ENCODE measurements around the gene IRAG1. TPM values are rescaled to one million over a fixed set of nuclear protein-coding genes. Genes with fewer than 3 reads are reported as not detected.

Gene IRAG1
- total and polyA plus RNA-seq, 2 donors (not counting 3 experiments of a cell fraction or from before 2014, with no cell fraction given), result 0.22 to 0.38 TPM

DNA sequence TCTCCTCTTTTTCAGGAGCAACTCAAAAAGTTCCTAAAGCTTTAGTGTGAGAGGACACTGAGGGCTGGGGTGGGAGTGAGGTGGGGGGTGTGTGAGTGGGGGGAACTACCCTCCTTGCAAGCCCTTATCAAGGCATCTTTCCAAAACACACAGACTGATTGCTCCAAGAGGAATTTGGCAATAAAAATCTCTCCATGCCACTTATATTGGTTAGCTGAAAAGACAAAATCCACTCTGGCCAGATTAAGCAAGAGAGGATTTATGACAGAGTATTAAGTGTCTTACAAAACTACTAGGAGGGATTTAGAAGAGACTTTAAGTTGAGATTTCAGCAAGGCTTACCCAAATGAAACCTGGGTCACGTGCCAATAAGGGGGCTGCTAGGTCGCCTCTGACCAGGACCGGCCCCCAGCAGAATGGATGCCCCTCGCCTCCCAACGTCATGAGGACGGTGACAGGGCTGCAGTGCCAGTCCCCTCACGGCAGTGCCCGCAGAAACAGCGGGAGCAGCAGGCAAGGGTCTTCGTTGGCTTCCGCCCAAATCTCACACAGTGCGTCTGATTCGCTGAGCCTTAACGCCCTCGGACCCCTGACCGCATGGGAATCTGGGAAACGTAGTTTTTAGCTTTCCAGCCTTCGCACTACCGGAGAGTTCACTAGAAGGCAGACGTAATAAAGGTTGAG is 35.4 kb upstream of the IRAG1 start:
- no peaks in the 10 kb centered on the region for H3K36me3 ChIP-seq (ENCODE audit: control insufficient read depth in 2 of 2, extremely low read depth in 1 of 2, insufficient read depth in 2 of 2, low read length in 2 of 2)
- H3K9me3 ChIP-seq (replicated peaks; ENCODE audit: control insufficient read depth, insufficient read depth, low read length), result no peaks in the 10 kb centered on the region
- H3K4me1 ChIP-seq (ENCODE audit: control insufficient read depth, extremely low read depth, insufficient read depth, low read length), result no peaks in the 10 kb centered on the region
- H3K4me2 ChIP-seq (ENCODE audit: insufficient read depth, low read length), result no peak overlapping the region
- intact Hi-C loops (cut with micrococcal nuclease), result no loop called here
- H3K9me1 ChIP-seq (replicated peaks; ENCODE audit: control insufficient read depth, extremely low read depth, insufficient read depth, low read length), result no peaks in the 10 kb centered on the region
- H3K79me2 ChIP-seq (ENCODE audit: control insufficient read depth, insufficient read depth, low read length), result no peaks in the 10 kb centered on the region
- no peak overlapping the region for H3K9ac ChIP-seq (replicated peaks; ENCODE audit: extremely low read depth, insufficient read depth, low read length)
- H3K4me3 ChIP-seq (replicated peaks in 1 of 3; ENCODE audit: insufficient read depth in 1 of 3, low read depth in 1 of 3, low read length in 3 of 3), result no peak overlapping the region
- H3K27ac ChIP-seq (ENCODE audit: insufficient read depth, low read depth, low read length), result no peak overlapping the region
- dilution Hi-C loops (cut with MboI; ENCODE audit: extremely low pct_ligation_motif_present, low sequenced_read_pairs), result no loop called here
- DNase-seq (ENCODE audit: low read depth, low spot score), result no peak
- no peak overlapping the region for H2AFZ ChIP-seq (ENCODE audit: low read depth, low read length)
- ChIA-PET POLR2A (no interaction called here), CTCF (interaction anchor here (1.1 kb wide), 1 partner anchor 11 kb away, joined by 3 read pairs; no protein-coding TSS in a partner anchor)
- FAIRE-seq, result no peak
- no TSS peak for BruUV-seq (replicated peaks)
- TF ChIP-seq MYC (IDR thresholded peaks at IDR 0.05; ENCODE audit: low read depth, low read length), result no peak
- no peaks in the 10 kb centered on the region for H4K20me1 ChIP-seq (replicated peaks; ENCODE audit: control insufficient read depth, extremely low read depth, insufficient read depth, low read length)
- H3K27me3 ChIP-seq (ENCODE audit: control insufficient read depth in 2 of 2, insufficient read depth in 2 of 2, low read length in 2 of 2), result peaks cover 9 to 16% of the 10 kb centered on the region in 2 experiments

DNA sequence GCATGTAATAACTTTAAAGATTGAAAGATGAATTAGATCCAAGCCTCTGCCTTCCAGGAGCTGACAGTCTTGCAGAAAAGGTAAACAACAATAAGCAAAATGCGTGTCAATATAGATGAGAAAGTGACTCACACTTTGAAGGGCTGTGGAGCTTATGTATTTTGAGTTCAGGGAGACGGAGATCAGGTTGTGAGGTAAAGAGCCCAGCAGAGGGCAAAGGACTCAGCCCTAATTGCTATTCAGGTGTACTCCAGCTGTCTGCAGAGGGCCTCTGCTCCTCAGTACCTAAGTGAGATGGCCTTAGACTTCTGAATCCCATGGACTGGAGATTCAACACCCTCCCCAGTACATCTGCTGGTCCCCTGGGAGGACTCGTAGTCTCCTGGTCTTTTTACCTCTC is 34.6 kb upstream of the IRAG1 start:
- Histone ChIP-seq H3K9me3 (replicated peaks; ENCODE audit: control insufficient read depth, insufficient read depth, low read length) (no peaks in the 10 kb centered on the region), H3K4me3 (replicated peaks in 1 of 3; ENCODE audit: insufficient read depth in 1 of 3, low read depth in 1 of 3, low read length in 3 of 3) (no peak overlapping the region), H4K20me1 (replicated peaks; ENCODE audit: control insufficient read depth, extremely low read depth, insufficient read depth, low read length) (no peaks in the 10 kb centered on the region), H2AFZ (ENCODE audit: low read depth, low read length) (no peak overlapping the region), H3K27me3 (ENCODE audit: control insufficient read depth in 2 of 2, insufficient read depth in 2 of 2, low read length in 2 of 2) (peaks cover 9 to 16% of the 10 kb centered on the region in 2 experiments), H3K4me2 (ENCODE audit: insufficient read depth, low read length) (no peak overlapping the region), H3K79me2 (ENCODE audit: control insufficient read depth, insufficient read depth, low read length) (no peaks in the 10 kb centered on the region), H3K27ac (ENCODE audit: insufficient read depth, low read depth, low read length) (no peak overlapping the region), H3K9me1 (replicated peaks; ENCODE audit: control insufficient read depth, extremely low read depth, insufficient read depth, low read length) (no peaks in the 10 kb centered on the region), H3K36me3 (ENCODE audit: control insufficient read depth in 2 of 2, extremely low read depth in 1 of 2, insufficient read depth in 2 of 2, low read length in 2 of 2) (no peaks in the 10 kb centered on the region), H3K9ac (replicated peaks; ENCODE audit: extremely low read depth, insufficient read depth, low read length) (no peak overlapping the region), H3K4me1 (ENCODE audit: control insufficient read depth, extremely low read depth, insufficient read depth, low read length) (no peaks in the 10 kb centered on the region)
- no peak for FAIRE-seq
- dilution Hi-C loops (cut with MboI; ENCODE audit: extremely low pct_ligation_motif_present, low sequenced_read_pairs) (no loop called here), intact Hi-C loops (cut with micrococcal nuclease) (no loop called here)
- BruUV-seq (replicated peaks), result no TSS peak
- CTCF ChIA-PET, result interaction anchor here (1.1 to 2.7 kb wide), 2 partner anchors 20 to 322 kb away, joined by 4 to 8 read pairs; no protein-coding TSS in a partner anchor
- POLR2A ChIA-PET, result interaction anchor here (0.6 kb wide), 1 partner anchor 68 kb away, joined by 3 read pairs; no protein-coding TSS in a partner anchor
- TF ChIP-seq, protein P1, sequence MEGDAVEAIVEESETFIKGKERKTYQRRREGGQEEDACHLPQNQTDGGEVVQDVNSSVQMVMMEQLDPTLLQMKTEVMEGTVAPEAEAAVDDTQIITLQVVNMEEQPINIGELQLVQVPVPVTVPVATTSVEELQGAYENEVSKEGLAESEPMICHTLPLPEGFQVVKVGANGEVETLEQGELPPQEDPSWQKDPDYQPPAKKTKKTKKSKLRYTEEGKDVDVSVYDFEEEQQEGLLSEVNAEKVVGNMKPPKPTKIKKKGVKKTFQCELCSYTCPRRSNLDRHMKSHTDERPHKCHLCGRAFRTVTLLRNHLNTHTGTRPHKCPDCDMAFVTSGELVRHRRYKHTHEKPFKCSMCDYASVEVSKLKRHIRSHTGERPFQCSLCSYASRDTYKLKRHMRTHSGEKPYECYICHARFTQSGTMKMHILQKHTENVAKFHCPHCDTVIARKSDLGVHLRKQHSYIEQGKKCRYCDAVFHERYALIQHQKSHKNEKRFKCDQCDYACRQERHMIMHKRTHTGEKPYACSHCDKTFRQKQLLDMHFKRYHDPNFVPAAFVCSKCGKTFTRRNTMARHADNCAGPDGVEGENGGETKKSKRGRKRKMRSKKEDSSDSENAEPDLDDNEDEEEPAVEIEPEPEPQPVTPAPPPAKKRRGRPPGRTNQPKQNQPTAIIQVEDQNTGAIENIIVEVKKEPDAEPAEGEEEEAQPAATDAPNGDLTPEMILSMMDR (IDR thresholded peaks at IDR 0.05; ENCODE audit: extremely low read depth in 1 of 2, insufficient read depth in 1 of 2, low read depth in 1 of 2, low read length in 2 of 2), result no peak
- no peak for TF ChIP-seq POLR2A (IDR thresholded peaks at IDR 0.05; ENCODE audit: low read depth, low read length)
- DNase-seq (ENCODE audit: low read depth, low spot score), result no peak

Data from endothelial cell of umbilical vein (primary cell).